B cell (primary cell): ENCODE data around the gene IFT27. TPM values are rescaled to one million over a fixed set of nuclear protein-coding genes. Genes with fewer than 3 reads are reported as not detected.

Source experiments
- ATAC-seq: fragments of 200-7000 bp; cut with Tn5 transposase; one replicate; pipeline ENCODE4 v1.10.0; 2021; ENCODE audit warnings: low read depth, mild to moderate bottlenecking, moderate number of reproducible peaks, moderate library complexity
- CTCF ChIA-PET: fragments of 350-600 bp; sonication (Branson Sonifier 250); formaldehyde crosslinking; loops from one replicate; lab custom pipeline; 2021; ENCODE audit warnings: antibody characterized with exemption, inconsistent platforms; lab: Charles Lee
- POLR2A ChIA-PET: fragments of 350-600 bp; sonication (Branson Sonifier 250); formaldehyde crosslinking; loops from one replicate; lab custom pipeline; 2021; ENCODE audit warnings: antibody characterized with exemption; lab: Charles Lee
- DNase-seq: peaks from one replicate; pipeline ENCODE4 v3.0.0; 2013
- H2AFZ ChIP-seq: 2 replicates; pipeline ENCODE4 v1.6.1; 2012; ENCODE audit warnings: mild to moderate bottlenecking, low read depth, low read length; ENCODE audit not compliant: insufficient read depth, poor library complexity, severe bottlenecking
- H3K27ac ChIP-seq, 2 donors: 1 replicate in 1 of 2; 2 replicates in 1 of 2; pipeline ENCODE4 v1.5.1; 2012 to 2013; ENCODE audit warnings: low read length in 2 of 2, mild to moderate bottlenecking in 2 of 2, moderate library complexity in 1 of 2
- H3K27me3 ChIP-seq, 4 experiments: fragments of 200-600 bp in 1 of 4; sonication (generic) in 1 of 4; replicated peaks in 1 of 4; 1 replicate in 2 of 4; 2 replicates in 2 of 4; pipeline versions ENCODE4 v1.6.1 to v1.7.0; 2013 to 2016; ENCODE audit warnings: low read length in 3 of 4, mild to moderate bottlenecking in 2 of 4, mixed read lengths in 1 of 4, moderate library complexity in 1 of 4; ENCODE audit not compliant: insufficient read depth in 4 of 4, control insufficient read depth in 3 of 4; ENCODE audit errors: control extremely low read depth in 1 of 4
- H3K36me3 ChIP-seq, 2 experiments: replicated peaks in 1 of 2; 1 replicate in 1 of 2; 2 replicates in 1 of 2; pipeline versions ENCODE4 v1.6.1 to v1.7.1; 2013; ENCODE audit warnings: low read length in 1 of 2; ENCODE audit not compliant: insufficient read depth in 2 of 2, control insufficient read depth in 1 of 2; ENCODE audit errors: control extremely low read depth in 1 of 2, extremely low read depth in 1 of 2
- H3K4me1 ChIP-seq, 2 donors: fragments of 200-600 bp in 1 of 2; sonication (generic) in 1 of 2; 1 replicate in 1 of 2; 2 replicates in 1 of 2; pipeline versions ENCODE4 v1.5.1 to v1.6.1; 2013 to 2017; ENCODE audit warnings: low read length in 2 of 2; ENCODE audit not compliant: control insufficient read depth in 2 of 2, insufficient read depth in 2 of 2
- H3K4me2 ChIP-seq: replicated peaks from 2 replicates; pipeline ENCODE3; 2012; ENCODE audit warnings: mild to moderate bottlenecking, low read depth, low read length; ENCODE audit not compliant: poor library complexity, severe bottlenecking
- H3K4me3 ChIP-seq, 5 experiments: fragments of 200-600 bp in 1 of 5; sonication (generic) in 1 of 5; 1 replicate in 3 of 5; 2 replicates in 2 of 5; pipeline versions ENCODE4 v1.5.1 to v1.7.0; 2011 to 2016; ENCODE audit warnings: low read length in 4 of 5, mild to moderate bottlenecking in 4 of 5, low read depth in 2 of 5, control low read depth in 1 of 5, moderate library complexity in 1 of 5; ENCODE audit not compliant: insufficient read depth in 1 of 5; ENCODE audit errors: control extremely low read depth in 1 of 5, extremely low read depth in 1 of 5
- H3K79me2 ChIP-seq: fragments of 200-600 bp; sonication (generic); one replicate; pipeline ENCODE4 v1.6.0; 2016; ENCODE audit warnings: low read length; ENCODE audit not compliant: control insufficient read depth, insufficient read depth
- H3K9ac ChIP-seq: fragments of 200-600 bp; sonication (generic); 2 replicates; pipeline ENCODE4 v1.6.1; 2017; ENCODE audit warnings: mild to moderate bottlenecking, low read length, moderate library complexity
- H3K9me3 ChIP-seq, 3 donors: one replicate each; pipeline versions ENCODE4 v1.6.1 to v1.7.1; 2013; ENCODE audit warnings: low read length in 2 of 3; ENCODE audit not compliant: control insufficient read depth in 2 of 3, insufficient read depth in 1 of 3; ENCODE audit errors: control extremely low read depth in 1 of 3
- H4K20me1 ChIP-seq: 2 replicates; pipeline ENCODE4 v1.6.0; 2012; ENCODE audit warnings: mild to moderate bottlenecking, low read length; ENCODE audit not compliant: insufficient read depth, control insufficient read depth, poor library complexity, severe bottlenecking
- H3K27ac Mint-ChIP-seq: one replicate; pipeline ENCODE4 v1.8.0; 2021; ENCODE audit warnings: mixed read lengths
- H3K27me3 Mint-ChIP-seq: one replicate; pipeline ENCODE4 v1.8.0; 2021; ENCODE audit warnings: mixed read lengths
- H3K4me1 Mint-ChIP-seq: one replicate; pipeline ENCODE4 v1.8.0; 2021; ENCODE audit warnings: mixed read lengths
- H3K4me3 Mint-ChIP-seq: one replicate; pipeline ENCODE4 v1.8.0; 2021; ENCODE audit warnings: mixed read lengths
- H3K9me3 Mint-ChIP-seq: one replicate; pipeline ENCODE4 v1.8.0; 2022; ENCODE audit warnings: mixed read lengths; ENCODE audit not compliant: insufficient read depth
- EZH2 ChIP-seq: IDR thresholded peaks from 2 replicates; pipeline ENCODE4 v1.6.1; 2012; ENCODE audit warnings: borderline replicate concordance, low read depth, mild to moderate bottlenecking, moderate library complexity, low read length; ENCODE audit not compliant: insufficient read depth, poor library complexity, severe bottlenecking
- WGBS: methylation state at CpG from one replicate; pipeline ENCODE4 v1.1.5; 2013; ENCODE audit warnings: missing lambda C conversion rate; ENCODE audit not compliant: insufficient coverage; 5-methylcytosine and 5-hydroxymethylcytosine counted together
- intact Hi-C: fragments of 100-400 bp; cut with micrococcal nuclease; formaldehyde crosslinking; loops from one replicate; pipeline ENCODE4 v1.10.0; 2022
- polyA plus RNA-seq: library from polyadenylated mRNA; depleted of rRNA; stranded (reverse); fragments of >200 nt; gene quantifications from 2 replicates; pipeline ENCODE4 v1.2.3, GENCODE V29; 2012
- total RNA-seq, 2 donors: library from RNA; stranded (reverse); fragments of 120-200 nt in 1 of 2; gene quantifications; 1 replicate in 1 of 2; 2 replicates in 1 of 2; pipeline versions ENCODE4 v1.2.3 to v1.2.4, GENCODE V29; 2013 to 2022
- TF ChIP-seq, protein P1 (sequence below): fragments of 200-600 bp; IDR thresholded peaks from one replicate; pipeline ENCODE4 v1.8.0; 2022; ENCODE audit warnings: antibody characterized with exemption, mild to moderate bottlenecking

IFT27 gene
- total and polyA plus RNA-seq, 2 donors (not counting 1 experiment from before 2014, with no cell fraction given), result 17.1 to 42.8 TPM

DNA sequence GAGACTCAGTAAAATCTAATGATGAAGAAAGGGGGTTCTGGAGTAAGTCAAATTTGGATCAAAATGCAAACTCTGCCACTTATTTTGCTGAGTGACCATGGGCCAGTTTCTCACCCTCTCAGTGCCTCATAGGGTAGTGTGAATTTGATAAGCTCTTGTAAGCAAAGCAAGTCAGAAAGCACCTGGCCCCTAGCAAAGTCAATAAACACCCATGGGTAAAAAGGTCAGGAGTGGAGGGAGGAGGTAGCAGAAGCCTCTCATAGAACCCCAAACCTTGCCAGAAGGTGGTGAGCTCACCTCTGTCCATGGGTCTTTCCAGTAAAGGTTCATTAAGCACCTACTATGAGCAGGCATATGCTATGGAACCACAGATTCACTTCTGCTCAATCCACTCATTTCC lies 53.9 kb downstream of the IFT27 start:
- Histone ChIP-seq H3K79me2 (no peaks in the 10 kb centered on the region), H3K4me1 (no peaks in the 10 kb centered on the region), H3K4me3 (no peak overlapping the region), H3K27me3 (peaks cover 0 to 20% (median 8%) of the 10 kb centered on the region in 4 experiments), H3K36me3 (no peaks in the 10 kb centered on the region), H4K20me1 (no peaks in the 10 kb centered on the region), H3K9ac (no peak overlapping the region), H2AFZ (no peak overlapping the region), H3K9me3 (no peaks in the 10 kb centered on the region), H3K27ac (no peak overlapping the region), H3K4me2 (no peak overlapping the region)
- intact Hi-C loops, result no loop called here
- H3K4me1 Mint-ChIP-seq, result no peaks in the 10 kb centered on the region
- H3K9me3 Mint-ChIP-seq, result no peaks in the 10 kb centered on the region
- ChIA-PET CTCF (no interaction called here), POLR2A (no interaction called here)
- no peak overlapping the region for H3K4me3 Mint-ChIP-seq
- DNase-seq (no peak), ATAC-seq (no peak)
- TF ChIP-seq EZH2, result no peak
- TF ChIP-seq, protein P1, sequence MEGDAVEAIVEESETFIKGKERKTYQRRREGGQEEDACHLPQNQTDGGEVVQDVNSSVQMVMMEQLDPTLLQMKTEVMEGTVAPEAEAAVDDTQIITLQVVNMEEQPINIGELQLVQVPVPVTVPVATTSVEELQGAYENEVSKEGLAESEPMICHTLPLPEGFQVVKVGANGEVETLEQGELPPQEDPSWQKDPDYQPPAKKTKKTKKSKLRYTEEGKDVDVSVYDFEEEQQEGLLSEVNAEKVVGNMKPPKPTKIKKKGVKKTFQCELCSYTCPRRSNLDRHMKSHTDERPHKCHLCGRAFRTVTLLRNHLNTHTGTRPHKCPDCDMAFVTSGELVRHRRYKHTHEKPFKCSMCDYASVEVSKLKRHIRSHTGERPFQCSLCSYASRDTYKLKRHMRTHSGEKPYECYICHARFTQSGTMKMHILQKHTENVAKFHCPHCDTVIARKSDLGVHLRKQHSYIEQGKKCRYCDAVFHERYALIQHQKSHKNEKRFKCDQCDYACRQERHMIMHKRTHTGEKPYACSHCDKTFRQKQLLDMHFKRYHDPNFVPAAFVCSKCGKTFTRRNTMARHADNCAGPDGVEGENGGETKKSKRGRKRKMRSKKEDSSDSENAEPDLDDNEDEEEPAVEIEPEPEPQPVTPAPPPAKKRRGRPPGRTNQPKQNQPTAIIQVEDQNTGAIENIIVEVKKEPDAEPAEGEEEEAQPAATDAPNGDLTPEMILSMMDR, result no peak
- peaks cover 53% of the 10 kb centered on the region for H3K27me3 Mint-ChIP-seq
- H3K27ac Mint-ChIP-seq, result no peak overlapping the region

DNA sequence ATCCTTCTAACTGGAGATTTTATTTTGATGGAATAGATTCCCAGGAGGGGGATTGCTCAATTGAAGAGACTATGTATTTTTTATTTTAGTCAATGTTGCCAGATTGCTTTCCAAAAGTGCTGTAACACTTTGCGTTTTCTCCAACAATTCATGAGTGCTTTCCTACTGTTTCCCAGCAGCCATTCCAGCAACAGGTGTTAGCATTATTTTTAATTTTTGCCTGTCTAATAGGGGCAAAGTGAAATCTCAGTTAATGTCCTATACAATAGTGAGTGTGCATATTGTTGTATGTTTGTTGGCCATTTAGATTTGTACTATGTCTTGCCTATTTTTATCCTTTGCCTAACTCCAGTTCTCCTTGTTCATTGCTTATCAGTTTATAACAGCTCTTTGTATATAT lies 60.3 kb downstream of the IFT27 start:
- 100% methylated on average over 1 of the region's 1 CpG for WGBS
- H4K20me1 ChIP-seq, result no peaks in the 10 kb centered on the region
- no peaks in the 10 kb centered on the region for H3K79me2 ChIP-seq
- H3K4me1 ChIP-seq, result peaks cover 0 to 4% of the 10 kb centered on the region in 2 donors
- H3K27ac Mint-ChIP-seq, result no peak overlapping the region
- DNase-seq (no peak), ATAC-seq (no peak)
- H3K9me3 ChIP-seq, result no peaks in the 10 kb centered on the region
- TF ChIP-seq EZH2, result no peak
- TF ChIP-seq, protein P1, result no peak
- H3K9me3 Mint-ChIP-seq, result no peaks in the 10 kb centered on the region
- peaks cover 0 to 8% (median 5%) of the 10 kb centered on the region in 4 experiments for H3K27me3 ChIP-seq
- H2AFZ ChIP-seq, result no peak overlapping the region
- no peak overlapping the region for H3K4me3 ChIP-seq
- no peak overlapping the region for H3K4me3 Mint-ChIP-seq
- H3K27me3 Mint-ChIP-seq, result peaks cover 45% of the 10 kb centered on the region
- H3K4me2 ChIP-seq, result no peak overlapping the region
- no peak overlapping the region for H3K9ac ChIP-seq
- H3K4me1 Mint-ChIP-seq, result no peaks in the 10 kb centered on the region
- intact Hi-C loops, result no loop called here
- ChIA-PET CTCF (no interaction called here), POLR2A (no interaction called here)
- H3K36me3 ChIP-seq, result no peaks in the 10 kb centered on the region
- no peak overlapping the region for H3K27ac ChIP-seq
